ENCODE data around the gene NR6A1.
"Not testable (repeated sequence)": the region's sequence is repeated elsewhere in the genome, so short reads cannot be mapped to it uniquely, and the experiment has no call there.

Gene NR6A1

GRCh38 chr9:124758061-124758460 is 13.1 kb downstream of the NR6A1 start:
- DNase-seq: no peak

- DNase-seq: no peak
Observed at GRCh38 chr9:124757616-124758015, 13.5 kb downstream of the NR6A1 start.

- DNase-seq: no peak
Observed at GRCh38 chr9:124756011-124756410, 15.1 kb downstream of the NR6A1 start.

GRCh38 chr9:124755061-124755460 is 16.1 kb downstream of the NR6A1 start:
- DNase-seq: no peak

GRCh38 chr9:124754289-124754688 is 16.8 kb downstream of the NR6A1 start:
- DNase-seq: peak; percentile 68

GRCh38 chr9:124752967-124753366 is 18.1 kb downstream of the NR6A1 start:
- peak; percentile 71 for DNase-seq

- peak; percentile 35 for DNase-seq
Observed at GRCh38 chr9:124749781-124750180, 21.3 kb downstream of the NR6A1 start.

GRCh38 chr9:124749284-124749683 is 21.8 kb downstream of the NR6A1 start:
- DNase-seq: no peak

GRCh38 chr9:124747065-124747464 is 24.0 kb downstream of the NR6A1 start:
- no peak for DNase-seq

GRCh38 chr9:124743686-124744348 is 27.3 kb downstream of the NR6A1 start:
- DNase-seq: peak; percentile 51

GRCh38 chr9:124742940-124743339 is 28.2 kb downstream of the NR6A1 start:
- no peak for DNase-seq

GRCh38 chr9:124741662-124742061 is 29.4 kb downstream of the NR6A1 start:
- no peak for DNase-seq

- no peak for DNase-seq
Observed at GRCh38 chr9:124741149-124741548, 30.0 kb downstream of the NR6A1 start.

- no peak for DNase-seq
Observed at GRCh38 chr9:124739360-124739759, 31.8 kb downstream of the NR6A1 start.

GRCh38 chr9:124738075-124738474 is 33.0 kb downstream of the NR6A1 start:
- not testable (repeated sequence) for DNase-seq

- peak; percentile 73 for DNase-seq
Observed at GRCh38 chr9:124735121-124735520, 36.0 kb downstream of the NR6A1 start.

GRCh38 chr9:124734741-124735083 is 36.4 kb downstream of the NR6A1 start:
- DNase-seq: not testable (repeated sequence)

- no peak for DNase-seq
Observed at GRCh38 chr9:124733964-124734740, 37.0 kb downstream of the NR6A1 start.

- DNase-seq: no peak
Observed at GRCh38 chr9:124730772-124731171, 40.3 kb downstream of the NR6A1 start.

- no peak for DNase-seq
Observed at GRCh38 chr9:124726886-124727285, 44.2 kb downstream of the NR6A1 start.

GRCh38 chr9:124725068-124725452 is 46.1 kb downstream of the NR6A1 start:
- DNase-seq: no peak

- DNase-seq: no peak
Observed at GRCh38 chr9:124724415-124725067, 46.6 kb downstream of the NR6A1 start.

- DNase-seq: no peak
Observed at GRCh38 chr9:124723352-124723751, 47.8 kb downstream of the NR6A1 start.
